OCI-LY7 (cell line): ENCODE results near the gene SEC31A.

Experiments
- CTCF ChIP-seq: fragments of 200-600 bp; sonication (generic); conservative IDR thresholded peaks from 2 replicates; pipeline ENCODE4 v1.5.1; 2014; ENCODE audit warnings: mild to moderate bottlenecking, antibody characterized with exemption, low read length, moderate library complexity, mixed read lengths
- EZH2phosphoT487 ChIP-seq: fragments of 200-600 bp; sonication (generic); IDR thresholded peaks from 2 replicates; pipeline ENCODE4 v1.6.1; 2018; ENCODE audit warnings: low read depth, borderline replicate concordance, mild to moderate bottlenecking, mixed run types, antibody characterized with exemption, low read length, moderate library complexity, mixed read lengths

GRCh38 chr4:82886147-82886942, 4.6 kb downstream of the SEC31A start:
- TF ChIP-seq CTCF (no peak), EZH2phosphoT487 (no peak)
